Fibroblast of skin of scalp (primary cell): ENCODE results near the gene PIK3R5.

Experiments
- DNase-seq: peaks from one replicate; pipeline ENCODE4 v3.0.0-alpha.2; 2013

Gene PIK3R5

DNA sequence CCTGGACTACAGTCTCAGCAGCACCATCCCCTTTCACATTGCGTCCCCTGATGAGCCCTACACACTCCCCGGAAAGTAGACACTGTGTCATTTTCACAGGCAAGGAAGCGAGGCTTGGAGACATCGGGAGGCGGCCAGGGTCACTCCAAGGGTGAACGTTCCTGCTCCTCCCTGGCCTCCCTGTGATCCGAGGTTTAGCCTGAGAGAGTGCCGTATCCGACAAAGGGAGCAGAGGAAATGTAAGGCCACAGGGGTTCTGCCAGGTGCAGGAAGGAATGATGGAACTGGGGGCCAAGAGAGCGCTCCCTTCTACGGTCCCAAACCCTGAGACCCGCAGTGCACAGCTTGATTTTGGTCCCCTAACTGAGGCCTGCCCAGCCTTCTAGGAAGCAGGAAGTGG, 90.1 kb downstream of the PIK3R5 start:
- DNase-seq, result no peak

DNA sequence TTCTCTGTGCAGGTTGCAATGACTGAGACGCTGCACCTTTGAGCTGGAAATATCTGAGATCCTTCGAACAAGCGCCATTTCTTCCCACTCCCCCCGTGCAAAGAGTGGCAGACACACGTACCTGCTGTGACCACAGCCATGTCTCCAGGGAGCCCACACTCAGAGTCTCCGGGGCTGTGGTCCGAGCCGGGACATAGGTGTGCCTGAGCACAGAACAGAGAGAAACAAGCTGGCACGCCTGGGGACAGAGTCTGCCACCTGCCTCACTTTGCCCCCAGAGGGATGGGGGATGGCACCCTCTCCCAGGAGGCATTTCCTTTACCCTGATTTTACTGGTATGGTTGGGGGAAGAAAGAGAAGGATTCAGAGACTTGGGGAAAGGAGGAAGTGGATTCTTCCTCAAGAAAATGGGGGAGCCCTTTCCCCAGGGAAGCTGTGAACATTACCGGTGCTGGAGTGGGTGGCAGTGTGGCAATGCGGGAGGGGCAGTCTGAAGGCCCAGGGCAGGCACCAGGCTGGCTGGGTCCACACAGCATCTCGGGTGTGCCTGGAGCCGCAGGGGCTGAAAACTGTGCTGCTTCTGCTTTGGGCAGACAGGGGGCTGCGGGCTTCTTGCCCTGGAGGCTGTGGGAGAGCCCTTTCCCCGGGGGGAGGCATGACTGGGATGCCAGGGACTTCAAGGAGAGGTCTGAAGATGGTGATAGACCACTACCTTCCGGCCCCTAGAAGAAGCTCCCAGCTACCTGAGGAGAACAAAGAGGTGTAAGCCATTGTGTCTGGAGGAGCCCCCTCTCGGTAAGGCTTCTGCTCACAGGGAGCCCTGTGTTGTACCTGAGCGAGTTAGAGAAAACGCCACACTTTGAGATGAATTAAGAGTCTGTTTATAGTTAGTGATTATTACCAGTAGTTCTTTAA, 91.4 kb downstream of the PIK3R5 start:
- no peak for DNase-seq

DNA sequence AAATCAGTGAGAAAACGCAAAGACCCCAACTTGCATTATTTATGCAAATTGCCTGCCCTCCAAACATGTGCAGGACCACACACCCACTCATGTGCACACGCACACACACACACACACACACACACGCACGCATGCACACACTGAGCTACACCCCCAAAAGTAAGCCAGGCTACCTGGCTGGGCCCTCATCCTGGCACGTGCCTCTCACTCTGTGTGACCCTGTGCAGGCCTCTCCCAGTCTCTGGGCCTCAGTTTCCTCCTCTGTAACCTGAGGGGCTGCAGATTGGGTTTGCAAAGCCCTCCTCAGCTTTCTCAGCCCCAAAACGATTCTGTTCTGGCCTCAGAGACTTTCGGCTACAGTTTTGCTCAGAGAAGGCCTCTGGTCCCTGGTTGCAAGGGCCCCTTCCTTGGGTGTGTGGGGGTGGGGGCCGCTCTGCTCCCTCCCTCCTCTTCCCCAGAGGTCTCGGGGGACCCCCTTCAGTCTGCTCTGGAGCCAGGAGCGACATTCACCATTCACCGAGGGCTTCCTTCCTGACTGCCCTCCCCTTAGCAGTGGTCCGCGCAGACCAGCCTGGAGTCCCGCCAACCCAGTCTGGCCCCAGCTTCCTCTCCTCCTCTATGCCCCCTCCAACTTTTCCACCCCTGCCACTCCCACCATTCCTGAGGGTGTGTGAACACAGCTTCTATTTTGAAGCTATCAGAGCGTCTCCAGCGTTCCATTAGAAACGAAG, 92.6 kb downstream of the PIK3R5 start:
- DNase-seq, result no peak

DNA sequence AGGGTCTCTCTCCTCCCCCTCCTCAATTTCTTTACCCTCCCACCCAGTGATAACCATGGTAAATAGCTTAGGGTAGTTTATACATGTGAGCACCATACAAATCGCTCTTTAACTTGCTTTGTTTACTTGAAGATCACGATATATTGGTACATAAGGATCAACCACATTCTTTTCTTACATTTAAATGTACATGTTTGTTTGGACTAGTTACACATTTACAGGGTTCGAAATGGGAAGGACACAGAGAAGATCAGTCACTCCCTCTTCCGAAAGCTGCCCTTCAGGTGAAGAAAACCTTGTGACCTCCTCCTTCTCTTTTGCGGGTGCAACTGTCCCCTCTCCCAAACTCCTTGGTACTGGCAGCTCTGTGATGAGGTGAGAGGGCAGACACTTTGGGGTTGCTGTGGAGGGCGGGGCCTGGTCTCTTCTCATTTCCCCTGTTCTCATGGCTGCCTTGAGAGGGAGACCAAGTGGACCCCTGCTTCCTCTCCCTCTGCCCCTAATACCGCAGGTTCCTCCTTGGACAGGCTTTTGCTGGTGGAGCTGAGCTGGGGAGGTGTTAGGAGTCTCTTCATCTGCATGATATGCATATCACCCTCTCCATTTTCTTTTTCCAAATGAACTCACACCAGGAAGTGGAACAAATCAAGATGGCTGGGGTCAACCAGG, 93.3 kb downstream of the PIK3R5 start:
- DNase-seq, result no peak

DNA sequence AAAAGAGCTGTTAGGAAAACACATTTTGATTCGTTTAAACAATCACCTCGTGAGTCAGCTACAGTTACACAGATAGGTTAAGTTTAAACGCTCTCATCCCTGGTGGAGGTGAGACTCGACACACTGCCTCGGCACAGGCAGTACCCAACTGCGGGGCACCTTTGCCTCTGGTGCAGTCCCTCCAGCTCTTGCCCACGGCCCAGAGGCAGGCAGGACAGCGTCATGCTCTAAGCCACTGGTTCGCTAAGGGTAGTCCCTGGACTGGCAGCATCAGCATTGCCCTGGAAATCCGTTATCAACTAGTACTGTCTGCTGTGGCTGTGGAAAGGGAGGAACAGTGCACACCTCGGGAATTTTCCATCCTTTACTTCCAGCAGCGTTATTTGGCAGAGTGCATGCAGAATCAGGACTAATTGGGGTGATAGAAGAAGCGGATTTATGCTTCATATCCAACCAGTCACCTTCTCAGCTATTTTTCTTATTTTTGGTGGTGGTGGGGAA, 94.4 kb downstream of the PIK3R5 start:
- no peak for DNase-seq

DNA sequence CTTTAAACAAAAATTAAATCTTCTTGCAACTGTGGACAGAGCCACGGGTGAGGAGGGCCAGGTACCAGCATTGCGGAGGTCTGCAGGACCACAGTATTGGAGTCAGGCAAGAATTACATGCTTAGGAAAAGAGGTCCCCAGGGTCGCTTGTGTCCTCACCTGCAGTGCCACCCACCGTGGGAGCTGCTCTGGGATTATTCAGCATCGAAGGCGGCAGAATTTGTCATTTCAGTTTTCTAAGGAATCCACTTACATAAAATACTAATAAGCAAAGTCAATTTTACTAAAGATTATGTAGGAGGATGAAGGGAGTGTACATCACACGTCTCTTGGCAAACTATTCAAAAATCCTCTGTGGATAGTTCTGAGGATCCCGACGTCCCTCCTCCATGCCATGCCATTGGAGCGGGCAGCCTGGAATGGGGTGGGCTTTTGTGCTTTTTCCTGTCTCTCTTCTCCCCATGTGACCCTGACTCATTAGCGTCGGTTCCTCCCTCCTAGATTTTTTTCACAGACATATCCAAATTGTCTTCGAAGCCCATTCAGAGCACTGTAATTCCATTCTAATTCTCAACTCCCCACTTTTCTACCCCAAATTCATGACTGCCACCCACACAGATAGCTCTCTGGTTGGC, 95.0 kb downstream of the PIK3R5 start:
- no peak for DNase-seq

DNA sequence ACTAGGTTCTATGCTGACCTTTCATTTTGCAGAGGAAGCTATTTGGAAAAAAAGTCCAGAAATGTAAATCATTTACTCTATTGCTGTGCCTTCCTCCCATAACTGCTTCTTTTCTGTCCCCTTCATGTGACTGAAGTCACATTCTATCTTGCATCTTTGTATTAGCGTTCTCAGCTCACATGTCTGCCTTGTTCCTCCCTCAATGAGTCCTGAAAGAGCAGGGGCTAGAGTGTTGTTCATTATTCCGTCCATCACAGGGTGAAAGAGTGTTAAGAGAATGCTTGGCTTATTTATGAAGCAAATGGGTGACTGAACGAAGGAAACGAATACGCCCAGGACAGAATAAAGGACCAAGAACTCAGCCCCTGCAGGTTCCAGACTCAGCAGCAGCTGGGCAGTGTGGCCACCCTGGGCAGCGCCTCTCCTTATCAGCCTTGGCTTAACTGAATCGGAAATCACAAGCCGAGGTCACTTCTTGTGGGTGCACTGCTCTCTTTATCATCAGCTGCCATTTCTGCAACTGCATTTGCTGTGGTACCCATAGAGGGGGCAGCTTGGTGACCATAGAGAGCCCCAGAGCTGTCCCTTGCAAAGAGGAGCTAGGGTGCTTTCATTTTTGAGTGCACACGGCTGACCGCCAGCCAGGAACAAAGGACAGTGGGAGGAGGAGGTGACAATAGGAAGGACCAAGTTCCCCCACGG, 96.2 kb downstream of the PIK3R5 start:
- DNase-seq, result no peak

DNA sequence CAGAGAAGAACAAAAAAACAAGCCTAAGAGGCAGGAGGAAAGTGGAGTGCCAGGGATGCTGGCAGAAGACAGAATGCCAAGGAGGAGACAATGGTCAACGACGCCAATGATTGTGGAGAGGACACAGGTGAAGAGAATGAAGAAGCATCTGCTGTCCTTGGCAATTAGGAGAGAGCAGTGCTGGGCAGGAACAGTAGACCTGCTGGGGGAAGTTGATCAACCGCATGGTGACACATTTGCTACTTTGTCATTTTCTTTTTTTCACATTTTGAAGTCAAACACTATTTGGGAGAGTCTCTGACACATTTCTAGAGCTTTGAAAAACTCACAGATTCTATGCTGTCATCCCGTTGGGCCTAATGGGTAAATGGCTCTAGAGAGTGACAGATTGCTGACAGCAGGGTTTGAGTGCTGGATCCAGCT, 97.0 kb downstream of the PIK3R5 start:
- no peak for DNase-seq

DNA sequence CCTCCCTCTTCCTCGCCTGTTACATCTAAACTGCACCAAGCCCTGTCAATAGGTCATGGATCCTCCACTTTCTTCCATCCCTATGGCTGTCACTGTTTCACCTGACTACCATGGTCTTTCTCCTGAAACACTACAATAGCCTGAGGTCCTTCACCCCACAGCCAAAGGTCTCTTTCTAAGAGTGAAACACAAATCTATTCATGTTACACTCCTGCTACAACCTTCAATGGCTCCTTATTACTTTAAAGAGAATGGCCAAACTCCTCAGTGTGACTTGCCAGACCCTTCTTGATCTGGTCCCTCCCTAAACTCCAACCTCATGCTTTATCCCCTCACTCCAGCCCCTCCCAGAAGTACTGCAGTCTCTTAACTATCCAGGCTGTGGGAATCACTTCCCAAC, 97.4 kb downstream of the PIK3R5 start:
- no peak for DNase-seq

DNA sequence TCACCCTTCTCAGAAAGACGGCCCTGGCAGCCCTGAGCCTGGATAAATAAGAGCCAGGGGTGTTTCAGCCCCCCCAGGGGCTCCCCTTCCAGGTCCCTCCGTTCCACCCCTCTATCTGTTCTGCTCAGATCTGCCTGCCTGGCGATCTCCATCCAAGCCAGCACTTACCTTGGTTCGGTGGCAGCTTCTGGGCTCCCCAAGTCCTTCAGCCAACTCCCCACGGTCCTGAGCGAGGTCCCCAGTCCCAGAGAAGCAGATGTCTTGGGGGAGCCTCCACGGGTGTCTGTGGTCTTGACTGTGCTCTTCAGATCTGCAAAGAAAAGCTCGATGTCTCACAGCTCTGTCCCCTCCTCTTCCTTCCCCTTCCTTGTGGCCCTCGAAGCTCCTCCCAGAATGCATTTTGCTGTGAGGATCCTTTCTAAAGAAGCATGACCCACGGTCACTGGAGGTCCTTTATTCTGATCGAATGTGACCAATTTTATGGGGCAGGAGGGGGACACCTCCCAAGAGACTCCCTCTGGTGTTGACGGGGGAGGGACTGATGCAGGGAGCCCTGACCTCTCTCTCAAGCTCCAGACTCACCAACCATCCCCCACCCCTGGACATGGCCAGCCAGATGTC, 98.0 kb downstream of the PIK3R5 start, which contains the start of gene PIK3R6:
PIK3R6 (minus strand) TSS at position 314 of the 621 bp plus-strand sequence. CDS start 17,880 bp downstream, outside the sequence.
- no peak for DNase-seq

DNA sequence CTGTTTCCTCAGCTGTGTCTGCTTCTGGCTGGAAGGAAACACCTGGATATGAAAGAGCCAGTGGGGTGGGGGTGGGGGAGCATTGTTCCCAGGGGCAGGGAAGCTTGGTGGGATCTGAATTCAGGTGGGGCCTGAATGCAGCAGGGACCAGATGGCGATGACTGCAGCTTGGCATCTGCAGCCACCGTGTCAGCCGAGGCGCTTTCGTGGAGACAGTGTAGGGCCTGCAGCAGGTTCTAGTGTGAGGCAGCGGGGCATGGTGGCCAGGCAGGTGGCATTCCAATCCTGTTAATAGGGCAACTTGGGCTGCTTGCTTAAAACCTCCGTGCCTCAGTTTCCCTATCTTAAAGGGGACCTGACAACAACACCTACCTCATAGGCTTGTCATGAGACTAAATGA, 99.7 kb downstream of the PIK3R5 start:
- DNase-seq, result no peak

DNA sequence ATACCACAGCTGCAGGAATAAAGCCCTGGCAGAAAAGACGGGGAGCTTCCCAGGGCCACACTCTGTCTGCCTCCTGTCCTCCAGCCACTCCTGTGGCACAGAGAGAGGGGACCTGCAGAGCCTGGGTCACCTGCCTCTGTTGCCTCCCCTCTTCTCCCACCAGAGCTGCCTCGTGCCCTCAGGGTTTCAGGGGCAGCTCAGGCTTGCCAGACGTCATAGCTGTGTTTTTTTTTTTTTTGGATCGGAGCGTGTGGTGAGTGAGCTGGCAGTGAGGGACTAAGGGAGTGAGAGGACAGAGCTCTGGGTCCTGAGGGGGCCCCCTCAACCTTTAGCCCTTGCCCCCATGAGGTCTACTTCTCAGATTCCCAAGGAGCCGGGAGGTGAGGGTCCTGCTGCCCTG, 100.1 kb downstream of the PIK3R5 start:
- no peak for DNase-seq

DNA sequence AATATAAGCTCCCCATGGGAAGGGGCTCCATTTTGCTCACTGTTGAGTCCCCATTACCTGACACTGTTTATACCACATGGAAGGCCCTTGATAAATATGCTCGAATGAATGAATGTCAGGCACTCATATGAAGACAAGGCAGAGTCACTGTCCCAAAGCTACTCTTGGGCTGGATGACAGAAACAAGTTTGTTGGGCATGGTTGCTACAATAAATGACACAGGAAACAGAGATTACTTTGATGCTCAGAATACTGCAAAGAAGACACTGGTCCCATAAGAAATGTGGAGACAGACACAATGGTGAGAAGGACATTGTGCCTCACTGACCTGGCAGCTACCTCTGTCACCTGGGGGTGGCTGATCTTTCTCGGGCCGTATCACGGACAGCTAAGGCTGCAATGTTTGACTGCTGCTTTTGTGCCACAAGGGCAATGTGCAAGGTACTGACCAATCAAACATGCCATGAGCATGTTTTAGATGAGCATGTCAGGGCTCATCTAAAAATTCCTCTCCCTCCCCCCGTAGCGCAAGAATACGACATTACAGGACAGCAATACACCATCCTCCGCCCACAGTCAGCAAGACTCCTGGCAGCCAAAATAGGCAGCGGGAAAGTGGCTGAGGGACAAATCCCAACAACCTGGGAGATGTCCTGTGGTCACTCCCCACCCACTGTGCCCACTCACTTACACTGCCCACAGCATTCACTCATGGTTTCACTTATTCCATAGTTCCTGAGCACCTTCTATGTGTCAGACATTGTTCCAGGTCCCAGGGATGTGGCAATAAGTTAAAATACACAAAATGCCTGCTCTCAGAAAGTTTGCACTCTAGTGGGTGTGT, 103.1 kb downstream of the PIK3R5 start:
- DNase-seq, result no peak

DNA sequence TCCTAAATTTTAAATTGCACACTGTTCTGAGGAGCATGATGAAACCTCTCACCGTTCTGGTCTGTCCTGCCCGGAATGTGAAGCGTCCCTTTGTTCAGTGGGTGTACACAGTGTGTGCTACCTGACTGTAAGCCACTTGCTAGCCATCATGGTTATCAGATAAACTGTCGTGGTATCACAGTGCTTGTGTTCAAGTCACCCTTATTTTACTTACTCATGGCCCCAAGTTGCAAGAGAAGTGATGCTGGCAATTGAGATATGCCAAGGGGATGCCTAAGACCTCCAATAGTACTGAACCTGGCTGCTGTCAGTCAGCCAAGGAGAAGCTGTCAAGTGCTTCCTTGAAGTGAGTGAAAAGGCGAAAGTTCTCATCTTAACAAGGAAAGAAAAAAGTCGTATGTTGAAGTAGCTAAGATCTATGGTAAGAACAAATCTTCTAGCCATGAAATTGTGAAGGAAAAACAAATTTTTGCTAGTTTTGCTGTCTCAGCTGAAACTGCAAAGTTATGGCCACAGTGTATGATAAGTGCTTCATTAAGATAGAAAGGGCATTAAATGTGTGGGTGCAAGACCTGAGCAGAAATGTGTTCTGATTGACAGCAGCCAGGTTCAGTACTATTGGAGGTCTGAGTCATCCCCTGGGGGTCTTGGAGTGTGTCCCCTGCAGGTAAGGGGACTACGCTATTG, 103.9 kb downstream of the PIK3R5 start:
- DNase-seq, result no peak

DNA sequence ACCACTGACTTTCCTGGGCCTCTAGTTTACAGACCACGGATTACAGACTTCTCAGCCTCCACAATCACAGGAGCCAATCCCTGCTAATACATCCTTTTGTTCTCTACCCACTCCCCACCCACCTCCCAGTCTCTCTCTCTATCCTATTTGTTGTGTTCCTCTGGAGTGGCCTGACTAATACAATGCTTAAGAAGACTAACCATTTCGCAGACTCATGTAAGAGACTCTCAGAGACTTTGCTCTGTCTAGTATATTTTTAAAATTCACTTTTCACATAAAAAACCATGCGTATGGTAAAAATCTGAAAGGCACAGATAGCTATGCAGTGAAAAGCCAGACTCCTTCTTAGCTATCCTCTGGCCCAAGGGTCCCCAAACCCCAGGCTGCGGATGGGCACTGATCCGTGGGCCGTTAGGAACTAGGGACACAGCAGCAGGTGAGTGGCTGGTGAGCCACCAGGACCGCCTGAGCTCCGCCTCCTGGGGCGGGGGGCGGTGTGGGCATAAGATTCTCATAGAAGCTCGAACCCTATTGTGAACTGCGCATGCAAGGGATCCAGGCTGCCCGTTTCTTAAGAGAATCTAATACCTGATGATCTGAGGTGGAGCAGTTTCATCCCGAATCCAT, 105.6 kb downstream of the PIK3R5 start:
- no peak for DNase-seq

DNA sequence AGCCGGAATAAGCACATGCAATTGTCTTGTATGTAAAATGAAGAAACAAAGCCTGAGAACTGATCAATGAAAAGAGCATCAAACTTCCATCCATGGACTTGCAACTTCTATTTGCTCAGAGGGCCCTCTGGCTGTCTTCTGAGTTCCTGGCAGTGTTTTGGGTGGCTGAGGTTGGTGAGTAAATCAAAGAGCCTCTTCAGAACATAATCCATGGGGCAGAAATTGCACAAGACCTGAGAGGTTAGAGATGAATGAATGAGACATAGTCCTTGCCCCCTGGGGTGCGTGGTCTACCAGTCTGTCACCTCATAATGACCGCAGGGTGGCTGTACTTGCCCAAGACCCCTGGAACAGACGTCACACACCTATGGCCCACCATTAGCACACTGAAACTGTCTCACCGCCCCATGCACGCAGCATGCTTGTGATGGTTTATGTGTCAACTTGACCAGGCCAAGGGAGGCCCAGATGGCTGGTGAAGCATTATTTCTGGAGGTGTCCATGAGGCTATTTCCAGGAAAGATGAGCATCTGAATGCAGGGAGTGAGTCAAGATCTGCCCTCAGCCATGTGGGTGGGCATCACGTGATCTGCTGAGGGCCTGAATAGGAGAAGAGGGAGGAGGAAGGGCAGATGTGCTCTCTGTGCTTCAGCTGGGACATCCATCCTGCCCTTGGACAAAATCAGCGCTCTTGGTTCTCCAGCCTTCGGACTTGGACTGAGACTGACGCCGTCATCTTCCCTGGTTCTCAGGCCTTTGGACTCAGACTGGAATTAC, 106.3 kb downstream of the PIK3R5 start:
- peak; percentile 77 for DNase-seq

DNA sequence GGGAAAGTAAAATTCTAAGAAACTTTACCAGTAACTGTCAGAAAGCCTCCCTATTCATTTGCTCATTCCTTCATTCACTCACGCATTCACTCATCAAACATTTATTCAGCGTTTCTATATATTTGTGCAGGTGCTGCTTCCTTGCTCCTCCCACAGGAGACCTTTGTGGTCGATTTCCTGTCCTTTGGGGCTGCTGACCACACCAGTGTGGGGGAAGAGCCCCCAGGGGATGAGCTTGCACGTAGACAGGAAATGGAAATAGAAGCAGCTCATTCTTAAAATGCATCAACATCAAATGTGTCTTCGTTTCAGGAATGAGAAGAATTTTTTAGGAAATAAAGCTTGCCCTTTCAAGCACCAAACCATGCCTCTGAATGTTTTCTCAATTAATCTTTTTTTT, 107.6 kb downstream of the PIK3R5 start:
- DNase-seq, result peak; percentile 93

DNA sequence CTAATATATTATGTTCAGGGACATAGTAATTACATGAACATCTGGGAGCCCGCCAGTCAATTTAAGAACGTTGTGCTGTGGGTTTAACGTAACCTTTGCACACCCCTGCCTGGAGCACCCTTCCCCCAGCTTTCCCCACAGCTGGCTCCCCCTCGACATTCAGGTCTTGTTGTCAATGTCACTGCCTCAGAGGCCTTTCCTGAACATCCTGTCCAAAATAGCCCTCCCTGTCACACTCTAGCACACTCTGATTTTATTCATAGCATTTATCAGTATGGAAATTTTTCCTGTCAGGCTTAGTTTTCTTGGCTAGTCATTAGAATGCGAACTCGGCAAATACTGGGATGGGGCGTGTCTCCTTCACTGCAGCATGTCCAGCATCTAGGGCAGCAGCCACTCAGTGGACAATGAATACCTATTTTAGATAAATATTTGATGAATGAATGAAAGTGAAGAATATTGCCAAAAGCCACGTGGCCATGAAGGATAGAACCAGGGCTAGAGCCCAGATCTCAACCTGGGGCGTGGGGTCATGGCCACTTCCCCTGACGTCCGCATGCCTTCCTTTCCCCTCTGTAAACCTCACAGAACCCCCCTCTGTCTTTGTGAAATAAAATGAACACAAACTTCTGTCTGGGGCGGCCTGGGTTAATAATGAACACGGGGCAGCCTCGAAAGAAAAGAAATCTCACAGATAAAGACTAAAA, 108.5 kb downstream of the PIK3R5 start:
- no peak for DNase-seq
